Measurements from ENCODE around the gene FERMT2.

GRCh38 chr14:52877628-52878027, 73.2 kb downstream of the FERMT2 start:
- TF ChIP-seq CTCF (conservative IDR thresholded peaks at IDR 0.05; ENCODE audit: low read depth in 2 of 2) (no peak), POLR2AphosphoS5 (IDR thresholded peaks at IDR 0.05; ENCODE audit: low read depth) (no peak), STAT1 (IDR thresholded peaks at IDR 0.05; ENCODE audit: unreplicated experiment) (no peak), EZH2 (IDR thresholded peaks at IDR 0.05; ENCODE audit: low read depth, unreplicated experiment) (no peak), CREB1 (CRISPR knock-in tag; IDR thresholded peaks at IDR 0.05; ENCODE audit: low read depth) (no peak), NANOG (IDR thresholded peaks at IDR 0.05; ENCODE audit: borderline replicate concordance) (no peak)

All from GM23338 (cell line).